Astrocyte of the hippocampus (primary cell): ENCODE results near the gene RTN3.
"Not testable (repeated sequence)": the region's sequence is repeated elsewhere in the genome, so short reads cannot be mapped to it uniquely, and the experiment has no call there.

Experiments
- DNase-seq: peaks from one replicate; pipeline ENCODE4 v3.0.0; 2011; ENCODE audit warnings: low read depth, low spot score

RTN3 gene

DNA sequence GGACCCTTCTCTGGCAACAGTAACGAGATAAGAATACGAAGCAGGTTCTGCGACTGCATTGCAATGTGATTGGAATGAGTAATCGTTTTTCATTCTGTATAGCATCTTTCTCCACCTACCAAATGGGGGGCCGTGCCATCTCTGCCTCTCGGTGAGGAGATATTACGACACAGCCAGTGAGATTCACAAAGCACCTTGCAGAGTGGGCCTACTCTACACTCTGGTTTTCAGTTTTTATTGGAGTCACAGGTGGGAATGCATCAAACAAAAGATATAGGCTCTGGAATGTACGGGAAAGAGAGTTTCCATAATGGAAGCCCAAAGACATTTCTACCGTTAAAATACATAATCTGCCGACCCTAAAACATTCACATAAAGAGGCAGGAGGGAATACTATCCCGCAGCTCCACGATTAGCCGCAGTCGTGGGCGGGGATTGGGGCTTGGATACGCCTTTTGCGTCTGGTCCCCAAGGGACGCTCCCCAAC, 423 bp upstream of the RTN3 start:
- DNase-seq, result no peak

GRCh38 chr11:63682066-63683021, 1.0 kb downstream of the RTN3 start:
- DNase-seq, result peak; percentile 41

GRCh38 chr11:63683133-63683991, 2.1 kb downstream of the RTN3 start:
- DNase-seq, result peak; percentile 48

GRCh38 chr11:63685158-63685721, 3.9 kb downstream of the RTN3 start:
- DNase-seq, result not testable (repeated sequence)

DNA sequence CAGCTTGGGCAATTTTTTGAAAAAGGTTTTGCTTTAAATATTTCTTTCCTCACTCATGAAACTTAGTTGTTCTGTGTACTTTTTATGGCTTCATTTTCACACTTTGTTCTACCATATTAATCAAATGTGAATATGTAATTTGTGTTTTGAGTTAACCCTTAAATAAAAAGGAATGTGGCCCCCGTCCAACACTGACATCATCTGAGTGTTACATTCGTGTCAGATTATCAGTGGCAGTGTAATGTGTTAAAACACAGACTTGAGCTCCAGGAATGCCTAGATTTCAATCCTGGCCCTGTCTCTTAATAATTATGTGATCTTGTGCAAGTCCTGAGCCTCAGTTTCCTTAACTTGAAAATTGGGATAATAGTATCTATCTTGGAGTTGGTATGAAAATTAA, 5.6 kb downstream of the RTN3 start:
- DNase-seq, result no peak

DNA sequence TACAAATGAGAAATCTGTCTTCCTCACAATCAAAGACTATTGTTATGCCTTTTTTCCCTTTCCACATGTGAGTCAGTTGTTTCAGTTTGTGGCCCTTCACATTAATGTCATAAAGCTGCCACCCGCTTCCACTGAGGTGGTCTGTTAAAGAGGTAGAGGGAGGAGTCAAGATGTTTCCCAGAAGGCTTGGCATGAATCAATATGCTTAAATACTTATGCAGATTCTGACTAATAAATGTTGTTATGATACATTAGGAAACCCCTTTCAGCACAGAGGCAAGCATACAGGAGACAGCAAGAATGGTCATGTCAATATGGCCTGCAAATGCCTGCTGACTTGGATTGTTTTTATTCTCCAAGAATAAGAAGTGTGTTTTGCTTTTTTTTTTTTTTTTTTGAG, 6.5 kb downstream of the RTN3 start:
- no peak for DNase-seq

DNA sequence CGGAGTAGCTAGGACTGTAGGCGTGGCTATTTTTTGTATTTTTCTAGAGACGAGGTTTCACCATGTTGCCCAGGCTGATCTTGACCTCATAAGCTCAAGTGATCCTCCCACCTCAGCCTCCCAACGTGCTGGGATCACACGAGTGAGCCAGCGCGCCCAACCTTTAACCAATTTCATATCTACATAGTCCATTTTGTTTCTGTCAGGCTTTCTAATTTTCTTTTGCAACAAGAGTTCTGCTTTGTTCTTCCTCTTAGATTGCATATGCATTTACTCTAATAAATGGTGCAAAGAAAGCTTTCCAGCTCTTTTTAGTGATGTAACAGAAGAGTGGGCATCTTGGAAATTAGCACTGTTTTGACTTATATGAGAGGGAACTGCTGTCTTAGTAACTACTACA, 13.3 kb downstream of the RTN3 start:
- no peak for DNase-seq

- no peak for DNase-seq
These were observed 17.9 kb downstream of the RTN3 start for GRCh38 chr11:63698976-63699733.

- no peak for DNase-seq
These were observed 18.6 kb downstream of the RTN3 start for GRCh38 chr11:63699896-63700295.

GRCh38 chr11:63705526-63705925, 24.2 kb downstream of the RTN3 start:
- peak; percentile 49 for DNase-seq

GRCh38 chr11:63708764-63709163, 27.5 kb downstream of the RTN3 start:
- no peak for DNase-seq

DNA sequence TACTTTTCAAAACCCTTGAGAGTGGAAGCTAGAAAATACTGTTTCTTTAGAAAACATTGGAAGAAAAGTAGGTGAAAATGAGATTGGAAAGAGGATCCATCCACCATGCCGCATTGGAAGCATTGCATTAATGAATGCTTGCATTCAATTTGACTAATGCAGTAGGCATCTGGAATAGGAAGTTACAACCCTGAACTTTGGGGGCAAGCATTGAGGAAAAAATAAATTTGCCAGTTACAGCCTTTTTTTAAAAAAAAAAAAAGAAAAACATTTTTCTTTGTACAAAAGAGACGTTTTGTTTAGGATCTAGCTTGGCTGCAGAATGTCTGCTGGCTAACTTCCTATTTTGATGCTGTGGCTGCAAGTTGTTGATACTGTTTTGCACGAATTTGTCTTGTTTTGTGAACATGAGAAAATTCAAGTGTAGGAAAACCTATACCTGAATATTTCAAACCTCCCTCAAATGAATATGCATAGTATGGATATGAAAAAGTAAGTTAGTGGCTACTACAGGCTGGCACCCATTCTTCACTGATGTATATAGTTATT, 28.1 kb downstream of the RTN3 start:
- DNase-seq, result no peak

DNA sequence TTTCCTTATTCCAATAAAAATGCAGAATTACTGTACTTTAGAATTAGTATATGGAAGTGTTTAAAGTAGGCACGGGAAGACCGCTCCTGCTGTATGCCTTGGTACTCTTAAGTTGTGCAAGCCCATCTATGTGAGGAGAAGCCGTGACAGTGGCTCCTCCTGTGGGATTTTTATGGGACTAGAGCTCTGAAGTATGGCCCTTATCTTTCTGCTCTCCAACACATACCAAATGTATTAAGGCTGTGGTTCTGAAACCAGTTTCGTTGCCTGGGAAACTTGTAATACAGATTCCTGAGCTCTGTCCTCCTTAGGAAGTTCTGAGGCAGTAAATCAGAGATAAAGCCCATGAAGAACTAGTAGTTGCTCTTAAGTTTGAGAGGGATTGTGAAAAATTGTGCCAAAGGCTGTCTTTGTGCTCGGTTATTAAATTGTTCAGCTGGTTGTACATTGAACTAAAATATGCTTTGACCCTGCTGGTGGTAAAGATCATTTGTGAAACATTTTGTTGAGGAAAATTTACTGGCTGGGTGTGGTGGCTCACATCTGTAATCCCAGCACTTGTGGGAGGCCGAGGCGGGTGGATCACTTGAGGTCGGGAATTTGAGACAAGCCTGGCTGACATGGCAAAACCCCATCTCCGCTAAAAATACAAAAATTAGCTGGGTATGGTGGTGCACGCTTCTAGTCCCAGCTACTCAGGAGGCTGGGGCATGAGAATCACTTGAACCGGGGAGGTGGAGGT, 29.3 kb downstream of the RTN3 start:
- peak; percentile 78 for DNase-seq

- DNase-seq, result no peak
These were observed 30.5 kb downstream of the RTN3 start for GRCh38 chr11:63711838-63712237.

DNA sequence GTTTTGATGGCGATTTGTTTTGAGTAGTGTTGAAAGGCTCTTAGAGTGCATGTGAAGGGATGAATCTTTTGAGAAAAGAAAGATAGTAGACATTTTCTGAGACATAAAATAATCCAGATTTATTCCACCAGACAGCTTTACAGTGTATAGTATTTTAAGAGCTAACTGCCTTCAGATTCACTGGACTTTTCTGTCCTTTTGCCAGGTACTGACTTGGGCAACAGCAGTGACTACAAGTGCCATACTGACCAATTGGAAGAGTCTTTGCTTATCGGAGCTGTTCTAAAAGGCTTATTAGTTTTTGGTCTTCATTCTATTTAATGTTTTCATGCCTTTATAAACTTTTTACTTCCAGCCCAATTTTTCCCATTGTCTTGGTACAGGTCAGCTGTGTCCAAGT, 32.5 kb downstream of the RTN3 start:
- no peak for DNase-seq

GRCh38 chr11:63716046-63716445, 34.7 kb downstream of the RTN3 start:
- DNase-seq, result no peak

GRCh38 chr11:63719001-63719400, 37.7 kb downstream of the RTN3 start:
- DNase-seq, result no peak

DNA sequence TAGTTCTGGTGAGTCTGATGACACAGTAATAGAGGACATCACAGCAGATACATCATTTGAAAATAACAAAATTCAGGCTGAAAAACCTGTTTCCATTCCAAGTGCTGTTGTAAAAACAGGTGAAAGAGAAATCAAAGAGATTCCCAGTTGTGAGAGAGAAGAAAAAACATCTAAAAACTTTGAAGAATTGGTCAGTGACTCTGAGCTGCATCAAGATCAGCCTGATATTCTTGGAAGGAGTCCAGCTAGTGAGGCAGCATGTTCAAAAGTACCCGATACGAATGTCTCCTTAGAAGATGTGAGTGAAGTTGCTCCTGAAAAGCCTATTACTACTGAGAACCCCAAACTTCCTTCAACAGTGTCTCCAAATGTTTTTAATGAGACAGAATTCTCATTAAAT, 38.7 kb downstream of the RTN3 start:
- DNase-seq, result peak; percentile 76

DNA sequence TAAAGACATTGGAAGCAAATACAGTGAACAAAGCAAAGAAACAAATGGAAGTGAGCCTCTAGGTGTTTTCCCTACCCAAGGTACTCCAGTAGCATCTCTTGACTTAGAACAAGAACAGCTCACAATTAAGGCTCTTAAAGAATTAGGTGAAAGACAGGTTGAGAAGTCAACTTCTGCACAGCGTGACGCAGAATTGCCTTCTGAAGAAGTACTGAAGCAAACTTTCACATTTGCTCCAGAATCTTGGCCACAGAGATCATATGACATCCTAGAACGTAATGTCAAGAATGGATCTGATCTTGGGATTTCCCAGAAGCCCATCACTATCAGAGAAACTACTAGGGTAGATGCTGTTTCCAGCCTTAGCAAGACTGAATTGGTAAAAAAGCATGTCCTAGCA, 39.3 kb downstream of the RTN3 start:
- no peak for DNase-seq

- DNase-seq, result no peak
These were observed 48.0 kb downstream of the RTN3 start for GRCh38 chr11:63729326-63729725.
